ENCODE results near the gene CBFA2T3. TPM values are rescaled to one million over a fixed set of nuclear protein-coding genes. Genes with fewer than 3 reads are reported as not detected.
A peak's percentile ranks its signal among the peaks of the same experiment; 100 is the strongest.

The CBFA2T3 gene
- total and polyA plus RNA-seq, 8 donors = 3.8 to 10.4 (median 5.4) TPM

DNA sequence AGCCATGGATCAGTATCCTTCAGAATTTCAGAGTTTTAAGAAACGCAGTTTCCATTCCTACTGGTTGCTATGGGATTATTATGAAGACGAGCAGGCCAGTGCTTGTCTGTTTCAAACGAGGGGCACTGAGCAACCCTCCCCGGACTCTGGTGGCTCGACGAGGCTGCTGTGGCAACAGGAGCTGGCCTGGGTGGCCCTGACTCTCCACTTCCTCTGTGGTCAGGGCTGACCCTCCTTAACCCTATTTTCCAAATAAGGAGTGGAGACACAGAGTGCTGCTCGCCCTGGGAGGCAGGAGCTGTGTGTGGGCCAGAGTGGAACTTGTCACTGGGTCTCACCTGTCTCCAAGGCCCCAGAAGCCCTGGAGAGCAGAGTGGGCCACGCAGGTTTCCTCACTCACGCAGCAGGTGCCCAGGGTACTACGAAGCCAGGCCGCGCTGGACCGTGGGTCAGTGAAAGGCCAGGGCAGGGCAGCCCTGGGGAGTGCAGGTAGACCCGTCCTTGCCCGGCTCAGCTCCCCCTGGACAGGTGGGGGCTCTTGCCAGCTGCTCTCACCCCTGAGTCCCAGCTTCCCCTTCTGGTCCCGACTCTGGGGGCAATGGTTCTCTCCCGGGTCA lies 123.6 kb downstream of the CBFA2T3 start:
- no peaks in the 10 kb centered on the region for H3K9me3 ChIP-seq
- no peak overlapping the region for H3K4me3 ChIP-seq
- intact Hi-C loops (cut with DNase I) = no loop called here
- H3K36me3 ChIP-seq = peaks cover 0 to 29% of the 10 kb centered on the region in 2 donors
- H3K27ac ChIP-seq = peak overlapping the region in 1 of 2 donors; percentile 83
- peaks cover 21 to 57% of the 10 kb centered on the region in 2 donors for H3K4me1 ChIP-seq
- ATAC-seq (no peak), DNase-seq (peak in 1 of 4 donors; percentile 47)
- H3K27me3 ChIP-seq = no peaks in the 10 kb centered on the region
- TF ChIP-seq, protein P1, sequence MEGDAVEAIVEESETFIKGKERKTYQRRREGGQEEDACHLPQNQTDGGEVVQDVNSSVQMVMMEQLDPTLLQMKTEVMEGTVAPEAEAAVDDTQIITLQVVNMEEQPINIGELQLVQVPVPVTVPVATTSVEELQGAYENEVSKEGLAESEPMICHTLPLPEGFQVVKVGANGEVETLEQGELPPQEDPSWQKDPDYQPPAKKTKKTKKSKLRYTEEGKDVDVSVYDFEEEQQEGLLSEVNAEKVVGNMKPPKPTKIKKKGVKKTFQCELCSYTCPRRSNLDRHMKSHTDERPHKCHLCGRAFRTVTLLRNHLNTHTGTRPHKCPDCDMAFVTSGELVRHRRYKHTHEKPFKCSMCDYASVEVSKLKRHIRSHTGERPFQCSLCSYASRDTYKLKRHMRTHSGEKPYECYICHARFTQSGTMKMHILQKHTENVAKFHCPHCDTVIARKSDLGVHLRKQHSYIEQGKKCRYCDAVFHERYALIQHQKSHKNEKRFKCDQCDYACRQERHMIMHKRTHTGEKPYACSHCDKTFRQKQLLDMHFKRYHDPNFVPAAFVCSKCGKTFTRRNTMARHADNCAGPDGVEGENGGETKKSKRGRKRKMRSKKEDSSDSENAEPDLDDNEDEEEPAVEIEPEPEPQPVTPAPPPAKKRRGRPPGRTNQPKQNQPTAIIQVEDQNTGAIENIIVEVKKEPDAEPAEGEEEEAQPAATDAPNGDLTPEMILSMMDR (IDR thresholded peaks at IDR 0.05) = no peak

DNA sequence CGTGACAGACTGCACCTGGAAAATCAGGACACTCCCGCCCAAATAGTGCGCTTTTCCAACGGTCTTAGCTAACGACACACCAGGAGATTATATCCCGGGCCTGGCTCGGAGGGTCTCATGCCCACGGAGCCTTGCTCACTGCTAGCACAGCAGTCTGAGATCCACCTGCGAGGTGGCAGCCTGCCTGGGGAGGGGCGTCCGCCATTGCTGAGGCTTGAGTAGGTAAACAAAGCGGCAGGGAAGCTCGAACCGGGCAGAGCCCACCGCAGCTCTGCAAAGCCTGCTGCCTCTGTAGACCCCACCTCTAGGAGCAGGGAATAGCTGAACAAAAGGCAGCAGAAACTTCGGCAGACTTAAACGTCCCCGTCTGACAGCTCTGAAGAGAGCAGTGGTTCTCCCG lies 125.4 kb downstream of the CBFA2T3 start:
- DNase-seq (no peak), ATAC-seq (no peak)
- Histone ChIP-seq H3K4me3 (no peak overlapping the region), H3K27me3 (no peaks in the 10 kb centered on the region), H3K4me1 (peaks cover 12 to 46% of the 10 kb centered on the region in 2 donors), H3K27ac (no peak overlapping the region), H3K9me3 (no peaks in the 10 kb centered on the region), H3K36me3 (peaks cover 0 to 40% of the 10 kb centered on the region in 2 donors)
- intact Hi-C loops (cut with DNase I) = no loop called here
- TF ChIP-seq, protein P1 (IDR thresholded peaks at IDR 0.05) = no peak

DNA sequence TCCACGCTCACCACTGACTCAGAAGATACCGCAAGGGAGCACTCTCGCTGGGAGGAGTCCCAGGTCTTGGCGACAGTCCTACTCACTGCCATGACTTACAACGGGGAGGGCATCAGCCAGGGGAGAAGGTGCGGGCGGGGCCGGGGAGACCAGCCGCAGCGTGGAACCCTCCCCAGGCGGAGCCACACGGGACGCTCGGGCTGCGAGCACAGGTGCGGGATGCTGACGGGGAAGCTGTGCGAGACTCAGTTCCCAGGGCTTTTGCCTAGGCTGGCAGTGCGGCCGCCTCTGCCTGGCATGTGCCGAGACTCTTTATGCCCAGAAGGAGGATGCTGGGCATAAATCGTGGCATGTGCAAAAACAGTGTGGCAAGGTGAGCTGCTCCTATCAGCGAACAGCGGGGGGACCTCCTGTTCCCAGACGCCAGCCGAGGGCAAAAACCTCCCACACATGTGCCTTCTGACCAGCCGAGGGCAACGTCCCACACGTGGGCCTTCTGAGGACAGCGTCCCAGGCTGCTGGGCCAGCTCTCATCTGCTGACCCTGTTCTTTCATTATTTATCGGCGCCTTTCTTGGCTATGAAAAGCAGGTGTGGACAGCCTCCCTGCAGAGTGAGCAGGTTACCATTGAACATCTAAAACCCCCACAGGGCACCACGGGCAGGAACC lies 126.3 kb downstream of the CBFA2T3 start:
- peaks cover 6 to 39% of the 10 kb centered on the region in 2 donors for H3K4me1 ChIP-seq
- ATAC-seq (no peak), DNase-seq (no peak)
- H3K9me3 ChIP-seq = no peaks in the 10 kb centered on the region
- H3K4me3 ChIP-seq = no peak overlapping the region
- H3K36me3 ChIP-seq = peaks cover 0 to 40% of the 10 kb centered on the region in 2 donors
- TF ChIP-seq, protein P1 (IDR thresholded peaks at IDR 0.05) = no peak
- no peaks in the 10 kb centered on the region for H3K27me3 ChIP-seq
- intact Hi-C loops (cut with DNase I) = no loop called here
- no peak overlapping the region for H3K27ac ChIP-seq

DNA sequence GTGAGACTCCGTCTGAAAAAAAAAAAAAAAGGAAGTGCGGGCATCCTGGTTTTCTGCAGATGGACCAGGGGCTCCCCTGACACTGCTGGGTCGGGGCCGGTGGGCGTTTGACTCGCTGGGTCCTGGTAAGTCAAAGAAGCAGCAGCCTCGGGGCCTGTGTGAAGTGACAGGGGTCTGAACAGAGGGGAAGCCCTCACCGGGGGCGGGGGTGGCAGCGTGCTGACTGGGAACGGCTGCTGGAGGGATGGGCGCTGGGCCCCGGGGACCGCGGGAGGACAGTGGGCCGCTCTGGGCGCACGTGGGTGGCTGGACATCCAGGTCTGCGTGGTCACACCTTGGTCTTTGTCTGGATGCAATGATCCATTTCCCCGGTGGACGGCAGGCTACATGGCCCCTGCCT lies 128.4 kb downstream of the CBFA2T3 start:
- intact Hi-C loops (cut with DNase I) = no loop called here
- no peak for ATAC-seq
- Histone ChIP-seq H3K36me3 (peaks cover 0 to 44% of the 10 kb centered on the region in 2 donors), H3K4me1 (peaks cover 4 to 18% of the 10 kb centered on the region in 2 donors), H3K27ac (no peak overlapping the region), H3K27me3 (no peaks in the 10 kb centered on the region), H3K9me3 (no peaks in the 10 kb centered on the region), H3K4me3 (no peak overlapping the region)
- TF ChIP-seq, protein P1 (IDR thresholded peaks at IDR 0.05) = no peak
- DNase-seq = no peak

DNA sequence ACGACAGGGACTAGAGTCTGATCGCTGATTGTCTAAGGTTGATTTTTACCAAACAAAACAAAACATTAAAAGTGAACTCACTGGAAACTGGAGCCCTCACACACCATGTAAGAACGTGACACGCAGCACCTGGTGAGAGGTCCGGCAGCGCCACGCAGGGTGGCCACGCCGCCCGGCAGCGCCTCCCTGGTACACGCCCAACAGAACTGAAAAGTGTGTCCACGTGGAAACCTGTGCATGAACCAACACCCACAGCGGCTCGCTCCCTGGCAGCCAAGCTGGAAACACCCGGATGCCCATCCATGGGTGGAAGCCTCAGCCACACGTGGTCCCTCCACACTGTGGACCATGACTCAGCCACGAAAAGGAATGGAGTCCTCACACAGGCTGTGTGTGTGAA lies 129.4 kb downstream of the CBFA2T3 start:
- no peak overlapping the region for H3K4me3 ChIP-seq
- TF ChIP-seq, protein P1 (IDR thresholded peaks at IDR 0.05) = no peak

More for the DNA sequence above, 129.4 kb downstream of the CBFA2T3 start:
- H3K36me3 ChIP-seq = peaks cover 0 to 53% of the 10 kb centered on the region in 2 donors
- H3K4me1 ChIP-seq = peaks cover 0 to 9% of the 10 kb centered on the region in 2 donors
- H3K27ac ChIP-seq = no peak overlapping the region
- ATAC-seq (no peak), DNase-seq (no peak)
- no peaks in the 10 kb centered on the region for H3K27me3 ChIP-seq
- H3K9me3 ChIP-seq = no peaks in the 10 kb centered on the region
- intact Hi-C loops (cut with DNase I) = no loop called here
